Right lobe of liver (tissue), 6 donors: ENCODE data around the gene NDUFV2. TPM values are rescaled to one million over a fixed set of nuclear protein-coding genes. Genes with fewer than 3 reads are reported as not detected.

Experiments used
- ATAC-seq, 4 donors: fragments of 200-7000 bp; cut with Tn5 transposase; one replicate each; pipeline ENCODE4 v1.9.1; 2020; ENCODE audit warnings: mild to moderate bottlenecking in 4 of 4, moderate library complexity in 4 of 4
- DNase-seq, 3 donors: peaks; one replicate each; pipeline ENCODE4 v3.0.0-alpha.2; 2020
- H3K27ac ChIP-seq, 3 donors: fragments of 200-600 bp; one replicate each; pipeline ENCODE4 v1.8.0; 2022
- H3K27me3 ChIP-seq, 2 donors: fragments of 200-600 bp; one replicate each; pipeline ENCODE4 v1.8.0; 2022
- H3K36me3 ChIP-seq, 4 donors: fragments of 200-600 bp; sonication (generic) in 1 of 4; one replicate each; pipeline versions ENCODE4 v1.5.1 to v1.8.0; 2017 to 2022; ENCODE audit warnings: control low read depth in 1 of 4
- H3K4me1 ChIP-seq, 4 donors: fragments of 200-600 bp; sonication (generic) in 1 of 4; one replicate each; pipeline versions ENCODE4 v1.5.1 to v1.8.0; 2017 to 2022; ENCODE audit warnings: control low read depth in 1 of 4
- H3K4me3 ChIP-seq, 3 donors: fragments of 200-600 bp; one replicate each; pipeline ENCODE4 v1.8.0; 2022
- H3K9me3 ChIP-seq, 4 donors: fragments of 200-600 bp; sonication (generic) in 1 of 4; one replicate each; pipeline versions ENCODE4 v1.5.1 to v1.8.0; 2017 to 2022; ENCODE audit warnings: control low read depth in 1 of 4
- POLR2A ChIP-seq: fragments of 450-650 bp; IDR thresholded peaks from one replicate; pipeline ENCODE4 v1.6.1; 2017; ENCODE audit warnings: antibody characterized with exemption, mild to moderate bottlenecking
- WGBS: methylation state at CpG from one replicate; pipeline ENCODE4 v1.1.6; 2018; ENCODE audit warnings: low coverage, low lambda C conversion rate; ENCODE audit not compliant: insufficient coverage; ENCODE audit errors: missing lambda C conversion rate; 5-methylcytosine and 5-hydroxymethylcytosine counted together
- intact Hi-C, 2 donors: fragments of 100-400 bp; cut with DNase I; formaldehyde crosslinking; loops; one replicate each; pipeline versions ENCODE4 v1.11.2 to v1.14.1; 2022
- total RNA-seq, 6 experiments: library from RNA; depleted of rRNA in 2 of 6; stranded (reverse); fragments of >200 nt in 2 of 6; fragmentation: NEBNext Ultra II Directional in 3 of 6; extraction: Animal tissue kit (Norgen Biotek cat#: 25700) in 3 of 6; gene quantifications; one replicate each; pipeline versions ENCODE4 v1.1.0 to v1.2.4, GENCODE V29; 2016 to 2023
- TF ChIP-seq, protein P1 (sequence below), 4 donors: fragments of 200-600 bp in 3 of 4; fragments of 450-650 bp in 1 of 4; IDR thresholded peaks; one replicate each; pipeline versions ENCODE4 v1.5.1 to v1.8.0; 2016 to 2022; ENCODE audit warnings: antibody characterized with exemption in 4 of 4, mild to moderate bottlenecking in 2 of 4
- donor health status: DM: no; HTN: yes; CAD: no.
- donor health status: DM: no; HTN: no; CAD: no.
- donor health status: DM: no; HTN: no; CAD: no.
- donor health status: DM: no; HTN: yes; CAD: no.
- donor health status: DM: no; HTN: yes; CAD: no.

The NDUFV2 gene
- total RNA-seq, 6 experiments from 2014 or later = 164 to 236 (median 183) TPM

GRCh38 chr18:9108911-9109310 is 6.4 kb downstream of the NDUFV2 start:
- ATAC-seq (no peak), DNase-seq (no peak)
- TF ChIP-seq, protein P1, sequence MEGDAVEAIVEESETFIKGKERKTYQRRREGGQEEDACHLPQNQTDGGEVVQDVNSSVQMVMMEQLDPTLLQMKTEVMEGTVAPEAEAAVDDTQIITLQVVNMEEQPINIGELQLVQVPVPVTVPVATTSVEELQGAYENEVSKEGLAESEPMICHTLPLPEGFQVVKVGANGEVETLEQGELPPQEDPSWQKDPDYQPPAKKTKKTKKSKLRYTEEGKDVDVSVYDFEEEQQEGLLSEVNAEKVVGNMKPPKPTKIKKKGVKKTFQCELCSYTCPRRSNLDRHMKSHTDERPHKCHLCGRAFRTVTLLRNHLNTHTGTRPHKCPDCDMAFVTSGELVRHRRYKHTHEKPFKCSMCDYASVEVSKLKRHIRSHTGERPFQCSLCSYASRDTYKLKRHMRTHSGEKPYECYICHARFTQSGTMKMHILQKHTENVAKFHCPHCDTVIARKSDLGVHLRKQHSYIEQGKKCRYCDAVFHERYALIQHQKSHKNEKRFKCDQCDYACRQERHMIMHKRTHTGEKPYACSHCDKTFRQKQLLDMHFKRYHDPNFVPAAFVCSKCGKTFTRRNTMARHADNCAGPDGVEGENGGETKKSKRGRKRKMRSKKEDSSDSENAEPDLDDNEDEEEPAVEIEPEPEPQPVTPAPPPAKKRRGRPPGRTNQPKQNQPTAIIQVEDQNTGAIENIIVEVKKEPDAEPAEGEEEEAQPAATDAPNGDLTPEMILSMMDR (IDR thresholded peaks at IDR 0.05) = no peak
- TF ChIP-seq POLR2A = no peak
- H3K4me1 ChIP-seq = peaks cover 0 to 78% (median 22%) of the 10 kb centered on the region in 4 donors
- no peaks in the 10 kb centered on the region for H3K9me3 ChIP-seq
- WGBS = 61% methylated on average over 1 of the region's 2 CpGs
- no peak overlapping the region for H3K4me3 ChIP-seq
- intact Hi-C loops = no loop called here
- no peaks in the 10 kb centered on the region for H3K36me3 ChIP-seq
- H3K27ac ChIP-seq = peak overlapping the region in 1 of 3 donors; percentile 33
- H3K27me3 ChIP-seq = no peaks in the 10 kb centered on the region

- 68% methylated on average over 4 of the region's 4 CpGs for WGBS
- no peak overlapping the region for H3K4me3 ChIP-seq
- intact Hi-C loops = no loop called here
- H3K36me3 ChIP-seq = no peaks in the 10 kb centered on the region
- DNase-seq (no peak), ATAC-seq (peak in 1 of 4 donors; percentile 8)
- no peaks in the 10 kb centered on the region for H3K27me3 ChIP-seq
- TF ChIP-seq, protein P1 (IDR thresholded peaks at IDR 0.05) = no peak
- peak overlapping the region in 2 of 3 donors; percentile 6 to 33 for H3K27ac ChIP-seq
- H3K9me3 ChIP-seq = no peaks in the 10 kb centered on the region
- H3K4me1 ChIP-seq = peaks cover 0 to 72% (median 22%) of the 10 kb centered on the region in 4 donors
Observed at GRCh38 chr18:9109523-9109922, 7.0 kb downstream of the NDUFV2 start.

GRCh38 chr18:9113468-9114149 is 11.1 kb downstream of the NDUFV2 start:
- Histone ChIP-seq H3K36me3 (no peaks in the 10 kb centered on the region), H3K9me3 (no peaks in the 10 kb centered on the region), H3K27ac (no peak overlapping the region), H3K27me3 (no peaks in the 10 kb centered on the region), H3K4me3 (no peak overlapping the region), H3K4me1 (peaks cover 0 to 49% (median 17%) of the 10 kb centered on the region in 4 donors)
- DNase-seq (no peak), ATAC-seq (no peak)
- intact Hi-C loops = no loop called here
- WGBS = 72% methylated on average over 7 of the region's 7 CpGs
- TF ChIP-seq, protein P1 (IDR thresholded peaks at IDR 0.05) = no peak
- no peak for TF ChIP-seq POLR2A

- Histone ChIP-seq H3K27me3 (no peaks in the 10 kb centered on the region), H3K4me3 (no peak overlapping the region), H3K9me3 (no peaks in the 10 kb centered on the region), H3K27ac (peak overlapping the region in 1 of 3 donors; percentile 86), H3K36me3 (peaks cover 0 to 15% (median 6%) of the 10 kb centered on the region in 4 donors), H3K4me1 (peaks cover 0 to 35% (median 16%) of the 10 kb centered on the region in 4 donors)
- intact Hi-C loops = no loop called here
- no peak for DNase-seq
- TF ChIP-seq POLR2A = no peak
- TF ChIP-seq, protein P1 (IDR thresholded peaks at IDR 0.05) = no peak
- ATAC-seq = no peak
Observed at GRCh38 chr18:9115984-9116383, 13.5 kb downstream of the NDUFV2 start.
